ENCODE results near the gene PRELP. TPM values are rescaled to one million over a fixed set of nuclear protein-coding genes. Genes with fewer than 3 reads are reported as not detected.
"Not testable (repeated sequence)": the region's sequence is repeated elsewhere in the genome, so short reads cannot be mapped to it uniquely, and the experiment has no call there.

Gene PRELP
- polyA plus RNA-seq, 1 experiment, result 3.9 TPM

- TF ChIP-seq CTCF (IDR thresholded peaks at IDR 0.05; ENCODE audit: insufficient read depth, low read depth, low read length), result no peak
- DNase-seq (ENCODE audit: low read depth), result peak; percentile 93
- no peaks in the 10 kb centered on the region for H3K36me3 ChIP-seq (ENCODE audit: control insufficient read depth, insufficient read depth, low read length)
- H3K4me3 ChIP-seq (ENCODE audit: low read depth, low read length), result no peak overlapping the region
- H3K27me3 ChIP-seq (ENCODE audit: control insufficient read depth, insufficient read depth, low read length), result no peaks in the 10 kb centered on the region
- ChIA-PET POLR2A (interaction anchor here (0.6 kb wide), 1 partner anchor 45 kb away, joined by 6 read pairs; no protein-coding TSS in a partner anchor), CTCF (interaction anchor here (0.9 to 1.9 kb wide), 5 partner anchors 8 to 189 kb away, joined by 3 to 5 read pairs (median 3); no protein-coding TSS in a partner anchor)
Observed at GRCh38 chr1:203512848-203513584, 37.4 kb downstream of the PRELP start.

- no peak for DNase-seq (ENCODE audit: low read depth)
- Histone ChIP-seq H3K4me3 (ENCODE audit: low read depth, low read length) (no peak overlapping the region), H3K36me3 (ENCODE audit: control insufficient read depth, insufficient read depth, low read length) (no peaks in the 10 kb centered on the region), H3K27me3 (ENCODE audit: control insufficient read depth, insufficient read depth, low read length) (no peaks in the 10 kb centered on the region; the same call in 1 of the 2 replicates)
- no peak for TF ChIP-seq CTCF (IDR thresholded peaks at IDR 0.05; ENCODE audit: insufficient read depth, low read depth, low read length)
- ChIA-PET POLR2A (interaction anchor here (0.6 kb wide), 1 partner anchor 44 kb away, joined by 6 read pairs; no protein-coding TSS in a partner anchor), CTCF (interaction anchor here (0.9 to 1.9 kb wide), 4 partner anchors 9 to 189 kb away, joined by 3 to 5 read pairs (median 3); no protein-coding TSS in a partner anchor)
Observed at GRCh38 chr1:203513585-203514031, 38.0 kb downstream of the PRELP start.

- Histone ChIP-seq H3K36me3 (ENCODE audit: control insufficient read depth, insufficient read depth, low read length) (peaks cover 1% of the 10 kb centered on the region; the same call in 1 of the 2 replicates), H3K4me3 (ENCODE audit: low read depth, low read length) (no peak overlapping the region), H3K27me3 (ENCODE audit: control insufficient read depth, insufficient read depth, low read length) (no peaks in the 10 kb centered on the region; the same call in 1 of the 2 replicates)
- no peak for TF ChIP-seq CTCF (IDR thresholded peaks at IDR 0.05; ENCODE audit: insufficient read depth, low read depth, low read length)
- no peak for DNase-seq (ENCODE audit: low read depth)
- ChIA-PET POLR2A (no interaction called here), CTCF (no interaction called here)
Observed at GRCh38 chr1:203516184-203516583, 40.6 kb downstream of the PRELP start.

- no peak for DNase-seq (ENCODE audit: low read depth)
- no peak overlapping the region for H3K4me3 ChIP-seq (ENCODE audit: low read depth, low read length)
- H3K36me3 ChIP-seq (ENCODE audit: control insufficient read depth, insufficient read depth, low read length), result peaks cover 1% of the 10 kb centered on the region; the same call in 1 of the 2 replicates
- no peak for TF ChIP-seq CTCF (IDR thresholded peaks at IDR 0.05; ENCODE audit: insufficient read depth, low read depth, low read length)
- no peaks in the 10 kb centered on the region; the same call in 1 of the 2 replicates for H3K27me3 ChIP-seq (ENCODE audit: control insufficient read depth, insufficient read depth, low read length)
- POLR2A ChIA-PET, result no interaction called here
- CTCF ChIA-PET, result no interaction called here
Observed at GRCh38 chr1:203516906-203517305, 41.3 kb downstream of the PRELP start.

GRCh38 chr1:203517426-203518110, 42.0 kb downstream of the PRELP start:
- CTCF ChIA-PET, result no interaction called here
- POLR2A ChIA-PET, result no interaction called here
- no peak overlapping the region for H3K4me3 ChIP-seq (ENCODE audit: low read depth, low read length)

GRCh38 chr1:203518139-203518538, 42.5 kb downstream of the PRELP start:
- H3K4me3 ChIP-seq (ENCODE audit: low read depth, low read length); POLR2A ChIA-PET; CTCF ChIA-PET; H3K27me3 ChIP-seq (ENCODE audit: control insufficient read depth, insufficient read depth, low read length); H3K36me3 ChIP-seq (ENCODE audit: control insufficient read depth, insufficient read depth, low read length); DNase-seq (ENCODE audit: low read depth): not testable (repeated sequence)

More at GRCh38 chr1:203517426-203518110, 42.0 kb downstream of the PRELP start:
- peaks cover 1% of the 10 kb centered on the region; the same call in 1 of the 2 replicates for H3K36me3 ChIP-seq (ENCODE audit: control insufficient read depth, insufficient read depth, low read length)
- H3K27me3 ChIP-seq (ENCODE audit: control insufficient read depth, insufficient read depth, low read length), result no peaks in the 10 kb centered on the region; the same call in 1 of the 2 replicates
- no peak for TF ChIP-seq CTCF (IDR thresholded peaks at IDR 0.05; ENCODE audit: insufficient read depth, low read depth, low read length)
- DNase-seq (ENCODE audit: low read depth), result no peak
